ENCODE measurements around the gene TBX19.

The TBX19 gene

GRCh38 chr1:168280296-168280927 is at the start of gene TBX19:
TSS of gene TBX19 (plus strand) at chr1:168280877. CDS start at chr1:168281091, 214 bp downstream.
- FAIRE-seq: no peak

- no peak for FAIRE-seq
Observed at GRCh38 chr1:168234846-168235547, 45.7 kb upstream of the TBX19 start.

- FAIRE-seq: no peak
Observed at GRCh38 chr1:168235548-168235885, 45.2 kb upstream of the TBX19 start.

GRCh38 chr1:168235937-168236336 is 44.7 kb upstream of the TBX19 start:
- no peak for FAIRE-seq

GRCh38 chr1:168236836-168237611 is 43.7 kb upstream of the TBX19 start:
- FAIRE-seq: no peak

GRCh38 chr1:168243198-168243597 is 37.5 kb upstream of the TBX19 start:
- FAIRE-seq: no peak

GRCh38 chr1:168243636-168244212 is 37.0 kb upstream of the TBX19 start:
- FAIRE-seq: no peak

GRCh38 chr1:168245042-168245441 is 35.6 kb upstream of the TBX19 start:
- no peak for FAIRE-seq

- no peak for FAIRE-seq
Observed at GRCh38 chr1:168246506-168246905, 34.2 kb upstream of the TBX19 start.

GRCh38 chr1:168252204-168252733 is 28.4 kb upstream of the TBX19 start:
- FAIRE-seq: no peak

GRCh38 chr1:168256164-168256563 is 24.5 kb upstream of the TBX19 start:
- no peak for FAIRE-seq

- no peak for FAIRE-seq
Observed at GRCh38 chr1:168257397-168257796, 23.3 kb upstream of the TBX19 start.

GRCh38 chr1:168259567-168259966 is 21.1 kb upstream of the TBX19 start:
- FAIRE-seq: no peak

- FAIRE-seq: no peak
Observed at GRCh38 chr1:168260393-168260792, 20.3 kb upstream of the TBX19 start.

GRCh38 chr1:168261390-168261789 is 19.3 kb upstream of the TBX19 start:
- no peak for FAIRE-seq

GRCh38 chr1:168263130-168263529 is 17.5 kb upstream of the TBX19 start:
- FAIRE-seq: no peak

GRCh38 chr1:168264296-168264695 is 16.4 kb upstream of the TBX19 start:
- FAIRE-seq: no peak

- no peak for FAIRE-seq
Observed at GRCh38 chr1:168265596-168265995, 15.1 kb upstream of the TBX19 start.

GRCh38 chr1:168266644-168267186 is 14.0 kb upstream of the TBX19 start:
- no peak for FAIRE-seq

GRCh38 chr1:168271636-168272035 is 9.0 kb upstream of the TBX19 start:
- no peak for FAIRE-seq

GRCh38 chr1:168273575-168273974 is 7.1 kb upstream of the TBX19 start:
- FAIRE-seq: no peak

- no peak for FAIRE-seq
Observed at GRCh38 chr1:168279253-168279652, 1.4 kb upstream of the TBX19 start.

All from colon (tissue), 2 donors.